T-helper 1 cell treated with Interleukin-12 subunit alpha and Interleukin-12 subunit beta and Interleukin-4 antibody, amounts not matched to agents 30 μg/mL and 1 μg/mL, for 36 hours (primary cell): Measurements from ENCODE around the gene DBET.
A peak's percentile ranks its signal among the peaks of the same experiment; 100 is the strongest.
"Not testable (repeated sequence)": the region's sequence is repeated elsewhere in the genome, so short reads cannot be mapped to it uniquely, and the experiment has no call there.

ENCODE experiments used
- H3K27ac Mint-ChIP-seq: one replicate; pipeline ENCODE4 v1.8.0; 2021; ENCODE audit warnings: mild to moderate bottlenecking, mixed read lengths
- H3K27me3 Mint-ChIP-seq: one replicate; pipeline ENCODE4 v1.8.0; 2021; ENCODE audit warnings: low read depth, mixed read lengths
- H3K36me3 Mint-ChIP-seq: one replicate; pipeline ENCODE4 v1.8.0; 2021; ENCODE audit warnings: low read depth, mixed read lengths
- H3K4me1 Mint-ChIP-seq: one replicate; pipeline ENCODE4 v1.8.0; 2021; ENCODE audit warnings: low read depth, mixed read lengths
- H3K4me3 Mint-ChIP-seq: one replicate; pipeline ENCODE4 v1.8.0; 2021; ENCODE audit warnings: mild to moderate bottlenecking, moderate library complexity, mixed read lengths
- H3K9me3 Mint-ChIP-seq: one replicate; pipeline ENCODE4 v1.8.0; 2021; ENCODE audit warnings: mixed read lengths

The DBET gene

DNA sequence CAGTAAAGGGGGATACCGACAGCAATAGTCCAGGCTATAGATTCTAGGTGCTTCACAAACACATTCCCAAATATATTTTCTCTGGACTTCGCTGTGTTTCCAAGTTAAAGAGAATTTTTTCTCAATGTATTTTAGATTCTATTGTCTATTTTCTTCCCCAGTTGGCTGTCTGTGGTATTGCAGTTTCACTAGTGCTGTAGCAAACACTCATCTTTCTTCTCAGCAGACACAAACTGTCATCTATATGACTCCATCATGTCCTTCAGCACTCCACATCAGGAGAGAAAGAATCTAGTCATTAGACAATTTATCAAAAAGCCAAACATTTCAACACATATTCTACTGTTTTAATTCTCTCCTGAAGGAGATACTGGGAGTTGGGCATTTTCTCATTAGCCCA lies at the start of gene DBET:
Gene DBET (plus strand): TSS at position 161 of the 400 bp plus-strand sequence.
- H3K27me3 Mint-ChIP-seq, H3K9me3 Mint-ChIP-seq, H3K4me1 Mint-ChIP-seq, H3K27ac Mint-ChIP-seq, H3K4me3 Mint-ChIP-seq, H3K36me3 Mint-ChIP-seq: not testable (repeated sequence)

DNA sequence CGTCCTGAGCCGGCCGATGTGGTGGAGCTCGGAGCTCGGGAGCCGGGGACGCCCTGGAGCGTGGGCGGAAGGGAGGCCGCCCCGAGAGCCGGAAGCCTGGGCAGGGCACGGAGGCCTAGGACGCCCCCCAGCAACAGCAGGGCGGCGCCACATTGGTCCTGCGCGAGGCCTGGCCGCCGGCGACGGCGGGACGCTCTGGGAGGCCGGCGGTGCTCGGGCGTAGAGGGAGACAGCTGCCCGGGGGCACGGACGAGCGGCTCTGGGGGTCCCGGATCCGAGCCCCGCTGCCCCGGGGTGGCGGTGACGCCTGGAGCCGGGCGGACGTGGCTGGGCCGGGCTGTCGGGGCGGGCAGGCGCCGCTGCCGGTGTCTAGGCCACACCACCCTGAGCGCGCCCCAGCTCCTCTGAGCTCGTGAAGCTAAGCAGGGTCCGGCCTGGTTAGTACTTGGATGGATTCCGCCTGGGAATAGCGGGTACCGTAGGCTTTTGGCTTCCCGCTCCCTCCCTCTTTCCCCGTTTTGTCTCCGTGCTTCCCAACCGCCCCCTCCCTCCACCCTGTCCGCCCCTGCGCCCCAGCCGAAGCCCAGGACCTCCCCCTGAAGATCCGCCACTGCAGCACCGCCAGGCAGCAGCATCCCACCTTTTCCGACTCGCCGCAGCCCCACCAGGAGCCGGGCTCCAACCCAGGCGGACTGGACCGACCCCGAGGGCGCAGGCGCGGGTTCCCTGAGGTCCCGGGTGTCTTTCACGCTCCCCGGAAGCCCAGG lies 49.3 kb upstream of the DBET start:
- Mint-ChIP-seq H3K27me3 (peaks cover 64% of the 10 kb centered on the region), H3K27ac (no peak overlapping the region), H3K9me3 (peaks cover 13% of the 10 kb centered on the region), H3K4me3 (no peak overlapping the region), H3K4me1 (peaks cover 9% of the 10 kb centered on the region), H3K36me3 (peaks cover 9% of the 10 kb centered on the region)

- H3K9me3 Mint-ChIP-seq: peaks cover 16% of the 10 kb centered on the region
- peaks cover 72% of the 10 kb centered on the region for H3K27me3 Mint-ChIP-seq
- H3K27ac Mint-ChIP-seq: peak overlapping the region; percentile 64
- H3K4me3 Mint-ChIP-seq: peak overlapping the region; percentile 54
- H3K36me3 Mint-ChIP-seq: peaks cover 9% of the 10 kb centered on the region
- H3K4me1 Mint-ChIP-seq: peaks cover 12% of the 10 kb centered on the region
Observed at GRCh38 chr4:190015538-190016368, 48.5 kb upstream of the DBET start.

GRCh38 chr4:190016369-190017289 lies 47.7 kb upstream of the DBET start:
- Mint-ChIP-seq H3K4me1 (peaks cover 13% of the 10 kb centered on the region), H3K27ac (peak overlapping the region; percentile 64), H3K4me3 (peak overlapping the region; percentile 54), H3K27me3 (peaks cover 80% of the 10 kb centered on the region), H3K36me3 (peaks cover 9% of the 10 kb centered on the region), H3K9me3 (peaks cover 18% of the 10 kb centered on the region)

DNA sequence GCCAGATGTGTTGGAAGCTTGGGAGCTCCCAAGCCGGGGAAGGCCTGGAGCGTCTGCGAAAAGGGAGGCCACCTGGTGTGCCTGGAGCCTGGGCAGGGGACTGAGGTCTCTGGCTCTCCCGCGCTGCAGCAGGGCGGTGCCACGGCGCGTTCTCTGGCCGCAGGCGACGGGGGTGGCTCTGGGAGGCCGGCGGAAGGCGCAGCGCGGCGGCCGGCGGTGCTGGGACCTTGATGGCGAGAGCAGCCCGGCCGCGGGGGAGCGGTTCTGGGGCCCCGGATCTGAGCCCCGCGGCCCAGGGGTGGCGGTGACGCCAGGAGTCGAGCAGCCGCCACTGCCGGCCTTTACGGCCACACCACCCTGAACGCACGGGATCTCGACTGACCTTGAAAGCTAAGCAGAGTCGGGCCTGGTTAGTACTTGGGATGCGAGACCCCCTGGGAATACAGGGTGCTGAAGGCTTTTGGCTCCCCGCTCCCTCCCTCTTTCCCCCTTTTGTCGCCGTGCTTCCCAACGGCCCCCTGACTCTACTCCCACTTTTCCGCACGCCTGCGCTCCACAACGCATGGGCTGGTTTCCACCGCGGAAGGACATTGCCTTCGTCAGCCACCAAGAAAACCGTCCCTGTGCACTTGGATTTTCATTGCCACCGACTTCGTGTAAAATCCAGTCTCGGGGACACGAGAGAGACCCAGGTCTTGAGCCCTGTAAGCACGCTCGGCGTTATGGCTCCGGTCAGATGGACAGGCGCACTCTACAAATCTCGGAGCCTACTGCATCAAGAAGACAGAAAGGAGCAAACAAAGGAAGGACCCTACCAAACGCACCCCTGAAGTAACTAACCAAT lies 46.7 kb upstream of the DBET start:
- Mint-ChIP-seq H3K27me3 (peaks cover 77% of the 10 kb centered on the region), H3K9me3 (peaks cover 18% of the 10 kb centered on the region)

DNA sequence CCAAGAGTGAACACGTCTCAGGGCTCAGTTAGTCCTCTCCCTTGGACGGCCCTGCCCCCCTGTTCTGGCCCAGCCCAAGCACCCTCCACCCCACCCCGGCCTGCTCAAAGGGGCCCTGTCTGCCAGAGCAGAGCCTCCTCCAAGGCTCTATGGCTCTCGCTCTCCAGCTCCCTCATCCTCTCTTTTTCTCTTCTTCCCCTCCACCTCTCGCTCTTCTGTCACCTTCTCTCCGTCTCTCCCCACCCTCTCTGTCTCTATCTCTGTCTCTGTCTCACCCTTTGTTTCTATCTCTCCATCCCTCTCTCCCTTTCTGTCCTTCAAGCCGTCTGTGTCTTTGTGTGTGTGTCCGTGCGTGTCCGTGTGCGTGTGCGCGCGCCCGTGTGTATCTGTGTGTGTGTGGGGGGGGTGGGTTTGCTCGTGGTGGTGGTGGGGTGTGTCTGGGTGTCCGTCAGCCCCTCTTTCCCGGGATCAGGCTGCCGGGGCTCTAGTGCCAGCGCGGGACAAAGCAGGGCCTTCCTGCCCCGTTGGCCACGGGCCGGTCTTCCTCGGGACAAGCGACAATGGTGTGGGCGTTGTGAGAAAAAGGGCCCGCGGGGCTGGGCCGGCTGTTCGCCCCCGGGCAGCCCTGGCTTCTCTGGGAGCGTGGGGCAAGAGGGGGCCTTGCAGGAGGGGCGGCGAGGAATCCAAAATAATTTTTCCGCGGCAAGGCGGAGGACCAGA lies 45.9 kb upstream of the DBET start:
- Mint-ChIP-seq H3K9me3 (peaks cover 18% of the 10 kb centered on the region), H3K36me3 (peaks cover 9% of the 10 kb centered on the region), H3K4me1 (peaks cover 15% of the 10 kb centered on the region), H3K27me3 (peaks cover 74% of the 10 kb centered on the region), H3K4me3 (peak overlapping the region; percentile 30), H3K27ac (peak overlapping the region; percentile 57)

More for the DNA sequence above, 46.7 kb upstream of the DBET start:
- peaks cover 13% of the 10 kb centered on the region for H3K4me1 Mint-ChIP-seq
- peaks cover 9% of the 10 kb centered on the region for H3K36me3 Mint-ChIP-seq
- H3K4me3 Mint-ChIP-seq: no peak overlapping the region
- peak overlapping the region; percentile 57 for H3K27ac Mint-ChIP-seq

DNA sequence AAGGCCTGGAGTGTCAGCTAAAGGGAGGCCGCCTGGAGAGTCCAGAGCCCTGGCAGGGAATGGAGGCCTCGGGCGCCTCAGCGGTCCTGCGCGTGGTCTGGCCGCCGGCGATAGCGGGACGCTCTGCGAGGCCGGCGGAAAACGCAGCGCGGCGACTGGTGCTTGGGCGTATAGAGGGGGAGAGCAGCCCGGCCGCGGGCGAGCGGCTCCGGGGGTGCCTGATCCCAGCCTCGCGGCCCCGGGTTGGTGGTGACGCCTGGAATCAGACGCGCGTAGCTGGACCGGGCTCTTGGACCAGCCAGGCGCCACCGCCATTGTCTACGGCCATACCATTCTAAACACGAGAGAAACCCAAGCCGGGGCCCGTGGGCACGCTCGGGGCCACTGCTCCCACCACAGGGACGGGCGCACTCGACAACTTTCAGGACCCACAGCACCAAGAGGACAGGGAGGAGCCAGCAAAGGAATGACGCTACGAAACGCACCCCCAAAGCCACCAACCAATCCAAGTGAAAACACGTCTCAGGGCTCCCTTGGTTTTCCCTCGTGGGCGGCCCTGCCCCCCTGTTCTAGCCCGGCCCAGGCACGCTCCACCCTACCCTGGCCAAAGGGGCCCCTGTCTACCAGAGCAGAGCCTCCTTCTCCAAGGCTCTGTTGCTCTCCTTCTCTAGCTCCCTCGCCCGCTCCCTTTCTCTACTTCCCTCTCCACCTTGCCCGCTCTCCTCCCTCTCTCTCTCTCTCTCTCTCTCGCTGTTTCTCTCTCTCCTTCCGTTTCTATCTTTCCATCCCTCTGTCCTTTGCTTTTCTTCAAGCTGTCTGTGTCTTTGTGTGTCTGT lies 45.1 kb upstream of the DBET start:
- Mint-ChIP-seq H3K9me3 (peaks cover 14% of the 10 kb centered on the region), H3K4me1 (peaks cover 15% of the 10 kb centered on the region), H3K27ac (peak overlapping the region; percentile 73), H3K4me3 (peak overlapping the region; percentile 63), H3K36me3 (peaks cover 8% of the 10 kb centered on the region), H3K27me3 (peaks cover 69% of the 10 kb centered on the region)

DNA sequence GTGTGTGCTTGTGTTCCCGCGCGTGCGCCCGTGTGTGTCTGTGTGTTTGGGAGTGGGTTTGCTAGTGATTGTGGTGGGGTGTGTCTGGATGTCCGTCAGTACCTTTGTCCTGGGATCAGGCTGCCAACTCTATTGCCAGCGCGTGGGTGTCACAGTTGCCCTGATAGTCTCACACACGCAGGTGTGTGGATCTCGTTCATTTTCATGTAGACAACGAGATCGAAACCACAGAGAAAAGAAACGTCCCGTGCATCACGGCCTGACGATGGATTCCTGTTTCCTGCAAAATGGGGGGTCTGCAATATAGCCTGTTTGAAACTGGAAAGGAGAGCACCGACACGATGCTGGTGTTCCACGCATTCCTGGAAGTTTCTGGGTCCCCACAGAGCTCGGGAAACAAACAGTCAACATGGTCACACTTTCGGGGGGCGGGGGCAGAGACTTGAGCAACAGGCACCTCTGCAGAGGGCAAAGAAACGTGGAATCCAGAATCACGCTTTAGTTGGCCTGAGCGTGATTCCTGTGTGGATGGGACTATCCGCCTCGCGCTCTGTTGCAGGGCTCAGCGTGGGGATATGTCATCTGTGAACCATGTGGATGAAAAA lies 44.3 kb upstream of the DBET start:
- Mint-ChIP-seq H3K27ac (peak overlapping the region; percentile 73), H3K27me3 (peaks cover 64% of the 10 kb centered on the region), H3K9me3 (peaks cover 14% of the 10 kb centered on the region)

GRCh38 chr4:190020790-190021717 lies 43.2 kb upstream of the DBET start:
- Mint-ChIP-seq H3K4me3 (peak overlapping the region; percentile 46), H3K9me3 (peaks cover 14% of the 10 kb centered on the region), H3K27ac (peak overlapping the region; percentile 31), H3K27me3 (peaks cover 58% of the 10 kb centered on the region), H3K4me1 (peaks cover 13% of the 10 kb centered on the region), H3K36me3 (peaks cover 8% of the 10 kb centered on the region)

More for the DNA sequence above, 44.3 kb upstream of the DBET start:
- H3K4me3 Mint-ChIP-seq: peak overlapping the region; percentile 63
- not testable (repeated sequence) for H3K36me3 Mint-ChIP-seq
- H3K4me1 Mint-ChIP-seq: peaks cover 13% of the 10 kb centered on the region

DNA sequence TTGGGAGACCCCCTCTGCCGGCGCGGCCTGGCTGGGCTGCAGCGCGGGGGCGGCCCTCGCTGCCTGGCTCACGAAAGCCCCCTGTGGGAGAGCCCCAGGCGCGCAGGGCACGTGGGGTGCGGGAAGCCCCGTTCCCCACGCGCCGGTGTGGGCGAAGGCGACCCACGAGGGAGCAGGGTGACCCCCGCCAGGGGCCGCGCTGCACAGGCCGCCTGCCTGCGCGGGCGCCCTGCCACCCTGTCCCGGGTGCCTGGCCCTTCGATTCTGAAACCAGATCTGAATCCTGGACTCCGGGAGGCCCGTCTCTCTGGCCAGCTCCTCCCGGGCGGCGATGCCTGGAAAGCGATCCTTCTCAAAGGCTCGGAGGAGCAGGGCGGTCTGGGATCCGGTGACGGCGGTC lies 42.3 kb upstream of the DBET start:
- not testable (repeated sequence) for H3K36me3 Mint-ChIP-seq, H3K4me3 Mint-ChIP-seq, H3K9me3 Mint-ChIP-seq, H3K27ac Mint-ChIP-seq
- peaks cover 13% of the 10 kb centered on the region for H3K4me1 Mint-ChIP-seq
- H3K27me3 Mint-ChIP-seq: peaks cover 49% of the 10 kb centered on the region

- not testable (repeated sequence) for H3K36me3 Mint-ChIP-seq, H3K9me3 Mint-ChIP-seq
- Mint-ChIP-seq H3K4me1 (peaks cover 13% of the 10 kb centered on the region), H3K27ac (peak overlapping the region; percentile 73), H3K4me3 (peak overlapping the region; percentile 68), H3K27me3 (peaks cover 43% of the 10 kb centered on the region)
Observed at GRCh38 chr4:190022614-190023281, 41.6 kb upstream of the DBET start.
